HG03045 (cell line): Measurements from ENCODE around the gene LZTS2.

ENCODE experiments used
- ATAC-seq: cut with Tn5 transposase; IDR thresholded peaks from one replicate; pipeline ENCODE4 v1.9.1; 2021; ENCODE audit warnings: mild to moderate bottlenecking, moderate library complexity; ENCODE audit not compliant: unreplicated experiment

LZTS2 gene

GRCh38 chr10:100978121-100978900, 21.3 kb upstream of the LZTS2 start:
- no peak for ATAC-seq

GRCh38 chr10:100978901-100979195, 20.8 kb upstream of the LZTS2 start:
- no peak for ATAC-seq

- no peak for ATAC-seq
Measured at GRCh38 chr10:100979791-100980272, 19.8 kb upstream of the LZTS2 start.

GRCh38 chr10:100980311-100980710, 19.3 kb upstream of the LZTS2 start:
- ATAC-seq, result no peak

GRCh38 chr10:100980711-100981110, 18.9 kb upstream of the LZTS2 start:
- no peak for ATAC-seq

GRCh38 chr10:100981178-100981772, 18.3 kb upstream of the LZTS2 start:
- no peak for ATAC-seq

GRCh38 chr10:100982916-100983830, 16.4 kb upstream of the LZTS2 start:
- ATAC-seq, result no peak

- ATAC-seq, result no peak
Measured at GRCh38 chr10:100983868-100984671, 15.5 kb upstream of the LZTS2 start.

- ATAC-seq, result no peak
Measured at GRCh38 chr10:100984672-100985177, 14.9 kb upstream of the LZTS2 start.

GRCh38 chr10:100985336-100985735, 14.3 kb upstream of the LZTS2 start:
- ATAC-seq, result no peak

GRCh38 chr10:100986623-100986951, 13.0 kb upstream of the LZTS2 start:
- ATAC-seq, result peak; percentile 6

- peak; percentile 82 for ATAC-seq
Measured at GRCh38 chr10:100986952-100987684, 12.5 kb upstream of the LZTS2 start, which contains the start of the genes MRPL43 and TWNK. MRPL43 (minus strand) TSS chr10:100987497; CDS start chr10:100987443, 54 bp downstream. TWNK (plus strand) TSS chr10:100987543; CDS start chr10:100988211, 668 bp downstream.

GRCh38 chr10:100987685-100988049, 11.9 kb upstream of the LZTS2 start:
- ATAC-seq, result no peak

GRCh38 chr10:100988166-100988565, 11.4 kb upstream of the LZTS2 start:
- ATAC-seq, result no peak

- no peak for ATAC-seq
Measured at GRCh38 chr10:100989088-100989487, 10.5 kb upstream of the LZTS2 start.

- no peak for ATAC-seq
Measured at GRCh38 chr10:100993986-100994708, 5.5 kb upstream of the LZTS2 start.

GRCh38 chr10:100995181-100995580, 4.4 kb upstream of the LZTS2 start:
- ATAC-seq, result no peak

GRCh38 chr10:100996678-100997359, 2.8 kb upstream of the LZTS2 start:
- ATAC-seq, result no peak
